PC-9 (cell line): ENCODE data around the gene CERS3.

Source experiments
- EZH2 ChIP-seq: fragments of 200-600 bp; sonication (generic); IDR thresholded peaks from 2 replicates; pipeline ENCODE4 v1.8.0; 2017; ENCODE audit warnings: antibody characterized with exemption, low read depth
- TF ChIP-seq, protein P1 (sequence below): fragments of 200-600 bp; sonication (generic); conservative IDR thresholded peaks from 2 replicates; pipeline ENCODE4 v1.6.1; 2017; ENCODE audit warnings: mixed run types, antibody characterized with exemption, mild to moderate bottlenecking, moderate library complexity

- TF ChIP-seq, protein P1, sequence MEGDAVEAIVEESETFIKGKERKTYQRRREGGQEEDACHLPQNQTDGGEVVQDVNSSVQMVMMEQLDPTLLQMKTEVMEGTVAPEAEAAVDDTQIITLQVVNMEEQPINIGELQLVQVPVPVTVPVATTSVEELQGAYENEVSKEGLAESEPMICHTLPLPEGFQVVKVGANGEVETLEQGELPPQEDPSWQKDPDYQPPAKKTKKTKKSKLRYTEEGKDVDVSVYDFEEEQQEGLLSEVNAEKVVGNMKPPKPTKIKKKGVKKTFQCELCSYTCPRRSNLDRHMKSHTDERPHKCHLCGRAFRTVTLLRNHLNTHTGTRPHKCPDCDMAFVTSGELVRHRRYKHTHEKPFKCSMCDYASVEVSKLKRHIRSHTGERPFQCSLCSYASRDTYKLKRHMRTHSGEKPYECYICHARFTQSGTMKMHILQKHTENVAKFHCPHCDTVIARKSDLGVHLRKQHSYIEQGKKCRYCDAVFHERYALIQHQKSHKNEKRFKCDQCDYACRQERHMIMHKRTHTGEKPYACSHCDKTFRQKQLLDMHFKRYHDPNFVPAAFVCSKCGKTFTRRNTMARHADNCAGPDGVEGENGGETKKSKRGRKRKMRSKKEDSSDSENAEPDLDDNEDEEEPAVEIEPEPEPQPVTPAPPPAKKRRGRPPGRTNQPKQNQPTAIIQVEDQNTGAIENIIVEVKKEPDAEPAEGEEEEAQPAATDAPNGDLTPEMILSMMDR: peak; percentile 75
- TF ChIP-seq EZH2: no peak
Measured at GRCh38 chr15:100572362-100572983, 43.7 kb upstream of the CERS3 start.
